Stimulated activated CD8-positive, alpha-beta memory T cell treated with anti-CD3 and anti-CD28 coated beads, Interleukin-2, amount 100 ng/mL, for 1 hour (primary cell): ENCODE measurements around the gene IL18.
"Not testable (repeated sequence)": the region's sequence is repeated elsewhere in the genome, so short reads cannot be mapped to it uniquely, and the experiment has no call there.

ENCODE experiments used
- DNase-seq, 2 donors: peaks; one replicate each; pipeline ENCODE4 v3.0.0-alpha.2; 2020; ENCODE audit warnings: low read depth in 2 of 2

IL18 gene

DNA sequence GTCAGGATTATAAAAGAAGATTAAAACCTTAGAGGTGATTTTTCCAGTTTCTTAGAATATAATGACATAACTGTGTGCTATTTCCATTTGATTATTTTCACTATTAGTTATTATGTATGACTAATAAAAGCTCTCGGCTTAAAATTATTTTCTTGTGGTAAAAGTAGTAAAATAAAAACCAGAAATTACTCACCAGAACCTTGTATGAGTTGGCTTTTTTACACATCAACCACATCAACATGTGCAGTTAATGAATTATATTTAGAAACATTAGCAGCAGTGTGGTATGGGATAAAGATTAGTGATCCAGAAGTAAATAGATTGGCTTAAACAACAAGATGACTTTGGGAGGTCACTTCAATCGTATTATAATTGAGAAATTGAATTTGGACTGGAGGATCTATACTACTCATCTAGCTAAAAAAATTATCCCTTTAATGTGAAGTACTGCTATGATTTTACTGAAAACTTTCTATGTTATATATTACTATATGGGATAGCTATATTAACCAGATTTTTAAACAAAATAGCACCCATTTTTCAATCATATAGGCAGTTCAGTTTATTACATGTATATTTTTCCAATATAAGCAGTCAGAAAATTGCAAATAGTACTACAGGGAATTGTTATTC lies 8.6 kb upstream of the IL18 start:
- DNase-seq: no peak

DNA sequence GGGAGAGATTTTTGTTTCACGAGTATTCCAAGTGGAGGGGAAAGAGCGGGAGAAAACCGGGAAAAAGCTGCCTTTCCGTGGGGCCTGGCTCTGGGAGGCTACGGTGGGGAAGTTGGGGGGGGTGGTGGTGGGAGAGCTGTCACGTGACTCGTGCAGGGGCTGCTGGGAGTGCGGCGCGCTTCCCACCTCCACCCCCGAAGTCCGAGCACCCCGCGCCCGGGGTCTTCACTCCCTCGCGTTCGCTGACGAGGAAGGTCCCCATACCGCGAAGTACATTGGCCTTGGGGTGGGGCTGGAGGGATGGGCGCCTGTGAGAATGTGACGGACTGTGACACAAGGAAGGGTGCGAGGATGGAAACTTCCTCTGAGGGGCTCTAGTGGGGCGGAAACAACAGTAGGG lies 3.3 kb upstream of the IL18 start, which contains the start of gene TEX12:
Gene TEX12, plus strand, starts transcription at position 228 of the 400 bp plus-strand sequence. CDS start 1,897 bp downstream, outside the sequence.
- no peak for DNase-seq

DNA sequence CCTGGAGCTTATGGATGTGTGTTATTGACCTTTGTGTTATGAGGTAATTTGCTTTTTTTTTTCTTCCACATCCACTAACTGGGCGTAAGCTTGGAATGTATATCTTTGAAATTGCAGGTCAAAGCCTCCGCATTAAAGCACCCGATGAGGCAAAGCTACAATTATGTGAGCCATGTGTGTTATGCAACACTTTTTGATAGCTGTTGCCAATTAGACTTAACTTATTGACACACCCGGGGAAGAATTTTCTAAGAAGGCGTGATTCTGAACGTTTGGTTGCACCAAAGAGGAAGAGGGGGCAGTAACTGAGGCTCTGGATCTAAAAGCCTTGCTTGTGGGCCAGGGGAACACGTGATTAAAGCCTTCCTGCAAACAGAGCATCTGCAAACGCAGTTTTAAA lies 2.7 kb upstream of the IL18 start:
- no peak for DNase-seq

DNA sequence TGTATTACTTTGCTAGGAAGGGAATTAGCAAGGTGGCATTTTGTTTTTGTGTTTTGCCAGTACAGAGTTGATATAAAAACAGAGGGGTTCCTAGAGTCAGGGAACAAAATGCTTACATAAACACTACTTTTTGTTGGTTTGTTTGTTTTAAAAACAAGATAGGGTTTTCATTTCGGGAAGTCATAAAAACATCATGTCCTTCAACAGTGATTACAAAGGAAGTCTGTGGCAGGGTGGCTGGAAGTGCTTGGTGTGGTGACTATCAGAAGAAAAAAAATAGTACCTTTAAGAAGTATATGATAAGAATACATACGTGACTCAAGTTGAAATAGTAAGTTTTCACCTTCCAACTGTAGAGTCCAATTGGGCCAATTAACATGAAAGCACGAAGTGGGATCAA lies 1.2 kb upstream of the IL18 start:
- DNase-seq: no peak

DNA sequence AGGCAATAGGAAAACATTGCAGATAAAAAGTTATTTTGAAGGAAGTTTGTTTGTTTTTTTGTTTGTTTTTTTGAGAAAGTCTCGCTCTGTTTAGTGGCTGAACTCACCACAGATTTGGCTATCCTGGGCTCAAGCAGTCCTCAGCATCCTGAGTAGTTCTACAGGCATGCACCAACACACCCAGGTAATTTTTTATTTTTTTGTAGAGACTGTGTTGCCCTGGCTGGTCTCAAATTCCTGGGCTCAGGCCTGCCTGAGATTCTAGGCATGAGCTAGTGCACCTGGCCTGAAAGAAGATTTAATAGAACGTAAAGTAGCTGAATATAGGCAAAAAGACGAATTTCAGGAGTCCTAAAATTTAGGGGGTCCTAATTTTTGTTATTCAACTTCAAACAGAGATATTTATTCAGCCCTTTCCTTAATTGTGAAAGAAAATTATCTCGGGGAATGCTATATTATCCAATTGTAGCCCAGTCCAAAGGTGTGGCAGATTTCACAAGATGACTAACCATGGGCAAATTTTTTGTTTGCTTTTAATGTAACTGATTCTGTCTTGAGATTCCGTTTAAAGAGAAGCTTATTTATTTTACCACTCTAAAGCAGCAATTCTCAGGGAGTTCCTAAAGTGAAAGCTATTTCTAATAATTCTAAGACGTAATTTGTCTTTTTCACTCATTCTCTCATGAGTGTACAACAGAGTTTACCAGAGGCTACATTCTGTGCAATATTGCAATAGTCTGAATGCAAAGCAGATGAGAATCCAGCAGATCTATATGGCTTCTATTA lies 940 bp downstream of the IL18 start:
- no peak for DNase-seq

DNA sequence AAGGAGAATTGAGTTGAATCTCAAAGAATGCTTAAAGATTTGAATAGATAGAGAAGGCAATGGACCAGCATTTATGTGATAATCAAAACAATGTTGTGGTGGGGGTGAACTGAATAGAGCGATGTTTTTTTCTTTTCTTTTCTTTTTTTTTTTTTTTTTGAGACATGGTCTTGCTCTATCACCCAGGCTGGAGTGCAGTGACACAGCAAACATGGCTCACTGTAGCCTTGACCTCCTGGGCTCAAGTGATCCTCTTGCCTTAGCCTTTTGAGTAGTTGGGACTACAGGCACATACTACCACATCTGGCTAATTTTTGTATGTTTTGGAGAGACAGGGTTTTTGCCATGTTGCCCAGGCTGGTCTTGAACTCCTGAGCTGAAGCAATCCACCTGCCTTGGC lies 1.7 kb downstream of the IL18 start:
- DNase-seq: not testable (repeated sequence)

DNA sequence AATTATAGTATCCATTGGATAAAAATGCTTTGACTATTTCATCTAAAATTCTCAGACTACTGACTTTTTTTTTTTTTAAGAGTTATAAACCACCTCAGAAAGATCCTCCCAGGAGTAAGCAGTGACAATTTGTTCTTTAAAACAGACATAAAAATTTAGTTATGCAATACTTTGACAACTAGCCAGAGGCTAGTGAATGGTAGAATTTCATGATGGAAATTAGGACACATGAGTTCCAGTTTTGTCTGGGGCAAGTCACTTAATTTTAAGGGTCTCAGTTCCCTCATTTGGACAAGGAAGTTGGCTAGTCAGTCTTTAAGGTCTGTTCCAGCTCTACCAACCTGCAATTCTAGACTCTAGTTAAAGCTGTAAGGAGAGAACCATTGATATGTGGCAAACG lies 2.9 kb downstream of the IL18 start:
- DNase-seq: no peak

DNA sequence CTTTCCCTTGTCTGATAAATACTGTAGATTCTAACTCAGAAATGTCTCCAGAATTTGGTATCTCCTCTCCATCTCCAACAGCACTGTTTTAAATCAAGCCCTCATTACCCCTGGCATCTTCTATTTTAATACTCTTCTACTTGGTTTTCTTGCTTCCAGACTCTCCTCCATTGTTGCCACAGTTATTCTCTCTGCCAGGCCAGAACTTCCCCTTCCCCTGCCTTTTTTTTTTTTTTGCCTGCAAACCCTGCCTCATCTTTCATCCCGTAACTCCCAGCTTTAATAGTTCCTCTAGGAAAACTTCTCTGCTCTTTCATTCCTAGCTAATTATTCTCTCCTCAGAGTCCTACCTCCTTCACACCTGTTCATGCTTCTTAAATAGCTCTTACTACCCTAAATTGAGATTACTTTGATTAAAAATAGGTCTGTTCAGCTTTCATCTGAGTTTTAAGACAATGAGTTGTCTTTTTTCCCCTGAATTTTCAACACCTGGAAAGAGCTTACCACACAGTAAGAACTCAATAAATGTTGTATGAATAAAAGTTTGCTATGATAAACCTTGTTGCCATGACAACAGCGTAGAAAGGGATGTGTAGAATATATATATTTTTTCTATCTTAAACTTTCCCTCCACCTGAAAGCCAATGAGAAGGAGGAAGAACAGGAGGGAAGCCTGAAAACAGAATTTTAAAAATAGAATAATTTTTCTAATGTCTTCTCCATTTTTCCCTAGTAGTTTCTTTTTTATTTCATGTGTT lies 3.6 kb downstream of the IL18 start:
- no peak for DNase-seq

DNA sequence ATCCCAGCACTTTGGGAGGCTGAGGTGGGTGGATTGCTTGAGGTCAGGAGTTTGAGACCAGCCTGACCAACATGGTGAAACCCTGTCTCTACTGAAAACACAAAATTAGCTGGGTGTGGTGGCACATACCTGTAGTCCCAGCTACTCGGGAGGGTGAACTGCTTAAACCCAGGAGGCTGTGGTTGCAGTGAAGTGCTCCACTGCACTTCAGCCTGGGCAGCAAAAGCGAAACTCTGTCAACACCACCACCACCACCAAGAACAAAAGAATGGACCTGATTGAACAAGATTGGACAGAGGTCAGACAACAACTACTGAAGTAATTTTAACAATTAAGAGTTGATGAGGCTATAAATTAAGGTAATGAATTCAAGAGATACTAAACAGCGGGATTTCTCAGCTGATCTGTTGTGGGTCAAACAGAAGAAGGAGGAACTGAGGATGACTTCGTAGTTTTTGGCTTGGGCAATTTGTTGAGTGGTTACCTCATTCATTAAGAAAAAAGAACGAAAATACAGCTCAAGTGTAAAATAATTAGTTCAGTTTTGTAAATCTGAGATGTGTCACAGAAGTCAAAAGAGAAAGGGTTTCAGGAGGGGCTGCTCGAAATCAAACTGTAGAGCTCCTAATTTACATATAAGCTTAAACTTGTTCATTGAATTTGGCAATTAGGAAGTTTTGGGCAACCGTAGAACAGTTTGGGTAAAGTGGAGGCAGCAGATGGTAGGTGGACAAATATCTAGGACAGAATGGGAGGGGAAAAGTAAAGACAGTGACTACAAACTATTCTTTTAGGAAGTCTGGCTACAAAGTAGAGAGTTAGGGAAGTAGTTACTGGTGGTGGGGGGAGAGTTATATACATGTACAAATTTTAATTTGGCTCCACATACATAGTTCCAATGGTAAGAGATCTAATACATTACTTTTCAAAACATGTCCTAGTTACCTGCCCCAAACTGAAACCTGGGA lies 4.5 kb downstream of the IL18 start:
- no peak for DNase-seq

DNA sequence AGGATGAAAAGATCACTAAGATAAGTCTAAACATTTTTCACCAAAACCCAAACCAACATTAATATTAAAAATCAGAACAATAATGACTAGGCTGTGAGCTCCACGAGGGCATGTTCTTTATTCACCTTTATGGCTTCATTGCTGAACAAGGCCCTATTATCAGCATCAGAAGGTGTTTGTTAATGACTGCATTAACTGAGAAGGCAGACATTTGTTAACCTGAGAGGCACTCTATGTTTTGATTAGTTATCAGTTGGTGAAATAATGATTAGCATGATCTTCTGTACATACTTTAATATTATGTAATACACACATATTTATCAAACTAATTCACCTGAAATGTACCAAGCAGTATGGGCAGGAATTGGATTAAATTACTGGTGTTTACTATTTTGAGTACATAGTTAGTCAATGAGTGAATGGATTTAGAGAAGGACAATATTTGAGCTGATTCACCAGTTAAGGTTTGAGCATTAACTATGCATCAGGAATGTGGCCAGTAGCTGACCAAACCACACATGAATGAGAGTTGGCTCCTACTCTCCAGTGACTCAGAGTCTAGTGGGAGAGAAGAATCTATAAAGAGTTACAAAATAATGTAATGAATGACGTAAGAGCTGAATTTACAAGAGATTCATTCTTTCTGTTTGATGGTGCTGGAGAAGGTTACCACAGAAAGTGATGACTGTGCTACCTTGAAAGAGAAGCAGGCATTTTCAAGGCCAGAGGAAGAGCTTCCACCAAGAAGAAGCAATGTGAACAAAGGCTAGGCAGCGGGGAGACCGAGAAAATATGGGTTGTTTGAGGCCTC lies 6.7 kb downstream of the IL18 start:
- DNase-seq: no peak

DNA sequence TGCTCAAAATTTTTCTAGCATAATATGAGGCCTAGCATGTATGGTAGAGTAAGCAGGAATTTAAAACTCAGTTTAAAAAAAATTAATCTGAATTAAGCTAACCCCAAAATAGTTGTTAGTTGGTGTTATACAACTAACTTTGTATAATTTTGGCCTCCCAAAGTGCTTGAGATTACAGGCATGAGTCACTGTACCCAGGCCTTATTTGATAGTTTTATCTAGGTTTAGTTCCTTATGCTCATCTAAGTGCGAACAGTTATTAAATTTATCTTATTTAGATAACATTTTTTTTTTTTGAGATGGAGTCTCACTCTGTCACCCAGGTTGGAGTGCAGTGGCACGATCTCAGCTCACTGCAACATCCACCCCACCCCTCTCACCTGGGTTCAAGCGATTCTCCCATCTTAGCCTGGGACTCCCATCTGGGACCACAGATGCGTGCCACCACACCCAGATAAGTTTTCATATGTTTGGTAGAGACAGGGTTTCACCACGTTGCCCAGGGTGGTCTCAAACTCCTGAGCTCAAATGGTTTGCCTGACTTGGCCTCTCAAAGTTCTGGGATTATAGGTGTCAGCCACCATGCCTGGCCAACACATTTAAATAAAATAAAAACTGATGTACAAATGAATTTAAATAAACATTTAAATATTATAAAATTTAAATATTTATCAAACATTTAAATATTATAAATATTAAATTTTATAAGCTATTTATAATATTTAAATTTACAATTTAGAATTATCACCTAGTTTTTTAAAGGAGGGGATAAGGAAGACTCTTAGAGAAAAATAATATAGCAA lies 7.5 kb downstream of the IL18 start:
- no peak for DNase-seq

DNA sequence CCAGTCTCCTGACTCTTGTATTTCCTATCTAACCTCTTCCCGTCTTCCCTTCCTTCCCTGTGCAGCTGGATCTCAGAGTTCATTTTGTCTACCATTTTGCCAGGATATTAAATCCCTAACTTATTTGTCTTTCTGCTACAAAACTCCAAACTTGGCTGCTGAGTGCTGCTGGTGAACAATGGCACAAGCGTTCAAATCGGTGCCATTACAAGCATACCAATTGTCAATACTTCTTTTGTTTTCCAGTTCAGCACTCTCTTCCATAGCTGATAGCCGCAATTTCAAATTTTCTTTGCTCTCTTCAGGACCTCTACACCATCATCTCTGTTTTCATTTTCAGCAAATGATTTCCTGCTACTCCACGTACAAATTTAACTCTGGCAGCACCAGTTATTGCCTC lies 13.4 kb downstream of the IL18 start:
- no peak for DNase-seq

DNA sequence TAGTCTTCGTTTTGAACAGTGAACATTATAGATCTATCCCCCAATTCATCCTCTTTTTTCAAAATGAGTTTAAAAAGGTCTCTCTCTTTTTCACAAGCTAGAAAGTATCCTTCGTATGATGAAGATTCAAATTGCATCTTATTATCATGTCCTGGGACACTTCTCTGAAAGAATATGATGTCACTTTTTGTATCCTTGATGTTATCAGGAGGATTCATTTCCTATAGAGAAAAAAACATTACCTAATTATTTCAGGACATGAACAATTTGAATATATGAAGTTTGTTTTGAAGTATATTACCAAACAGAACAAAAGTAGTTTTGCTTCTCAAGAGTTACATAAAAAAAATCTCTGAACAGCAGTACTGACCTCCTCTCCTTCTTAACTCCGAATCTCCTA lies 20.3 kb downstream of the IL18 start:
- no peak for DNase-seq

DNA sequence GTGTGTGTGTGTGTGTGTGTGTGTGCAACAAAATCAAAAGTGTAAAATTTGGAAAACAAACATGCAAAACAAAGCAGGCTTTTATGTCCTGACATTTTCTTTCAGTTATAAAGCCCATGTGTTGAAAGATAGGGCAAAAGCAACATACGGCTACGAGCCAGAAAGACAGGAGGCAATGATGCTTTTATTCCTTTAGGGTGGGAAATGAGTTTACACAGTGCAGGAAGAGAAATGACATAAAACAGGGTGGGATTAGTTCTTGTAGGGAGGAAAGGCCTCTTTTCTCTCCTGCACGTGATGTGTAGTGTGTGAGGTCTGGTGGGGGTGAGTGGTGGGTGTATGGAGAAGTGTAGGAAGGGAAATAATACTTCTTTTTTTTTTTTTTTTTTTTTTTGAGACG lies 29.4 kb downstream of the IL18 start:
- DNase-seq: no peak

DNA sequence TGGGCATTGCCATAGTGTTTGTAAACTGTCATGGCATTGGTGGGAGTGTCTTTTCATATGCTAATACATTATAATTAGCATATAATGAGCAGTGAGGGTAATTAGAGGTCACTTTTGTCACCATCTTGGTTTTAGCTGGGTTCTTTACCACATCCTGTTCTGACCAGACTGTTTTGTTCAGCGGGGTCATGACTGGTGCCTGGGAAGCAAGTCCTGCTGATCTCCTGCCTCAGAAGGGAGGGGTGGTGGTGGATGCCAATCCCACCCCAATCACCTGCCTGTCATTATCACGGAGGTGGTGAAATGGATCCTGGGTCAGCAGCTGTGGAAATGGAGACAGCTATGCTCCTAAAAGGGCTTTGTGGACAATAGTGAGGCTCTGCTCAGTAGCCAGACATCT lies 31.2 kb downstream of the IL18 start:
- DNase-seq: no peak

DNA sequence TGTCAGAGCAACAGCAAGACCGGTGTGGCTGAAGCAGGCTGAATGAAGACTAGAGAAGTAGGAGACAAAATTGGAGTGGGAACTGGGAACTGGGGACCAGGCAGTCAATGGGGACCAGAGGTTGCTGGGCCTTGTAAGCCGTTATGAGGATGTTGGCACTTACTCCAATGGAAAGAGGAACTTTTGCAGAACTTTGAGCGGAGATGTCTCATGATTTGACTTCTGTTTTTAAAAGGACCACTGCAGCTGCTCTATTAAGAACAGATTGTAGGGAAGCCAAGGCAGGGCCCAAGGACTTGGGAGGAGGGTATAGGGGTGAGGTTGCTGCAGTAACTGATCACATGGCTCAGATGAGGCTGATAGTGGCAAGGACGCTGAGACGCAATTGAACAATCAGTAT lies 34.2 kb downstream of the IL18 start:
- no peak for DNase-seq

DNA sequence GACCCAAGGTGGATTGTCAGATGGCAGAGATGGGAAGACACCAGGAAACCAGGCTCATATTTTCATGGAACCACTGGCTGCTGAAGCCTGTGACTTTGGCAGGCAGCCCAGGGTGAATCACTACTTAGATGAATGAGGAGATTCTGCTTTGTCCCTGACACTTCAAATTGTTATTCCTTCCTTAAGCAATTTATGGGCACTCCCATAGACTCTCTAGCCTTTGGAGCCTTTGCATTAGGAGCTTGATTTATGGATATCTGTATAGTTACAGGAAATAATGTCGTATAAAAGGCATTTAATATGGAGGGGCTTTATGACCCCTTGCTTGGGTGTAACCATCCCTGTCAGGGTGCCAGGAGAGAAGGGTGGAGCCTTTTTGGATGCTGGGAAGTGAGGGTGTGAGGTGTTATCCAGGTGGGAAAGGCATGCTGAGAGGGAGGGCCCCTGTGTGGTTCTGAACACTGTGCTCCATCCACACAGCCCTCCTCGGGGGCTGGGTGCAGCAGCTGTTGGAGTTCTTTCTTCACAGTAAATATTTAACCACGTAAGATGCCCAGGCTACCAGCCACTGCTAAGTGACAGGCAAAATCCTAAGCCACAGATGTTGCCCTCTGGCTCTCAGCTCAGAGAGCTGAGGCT lies 35.3 kb downstream of the IL18 start:
- DNase-seq: no peak

DNA sequence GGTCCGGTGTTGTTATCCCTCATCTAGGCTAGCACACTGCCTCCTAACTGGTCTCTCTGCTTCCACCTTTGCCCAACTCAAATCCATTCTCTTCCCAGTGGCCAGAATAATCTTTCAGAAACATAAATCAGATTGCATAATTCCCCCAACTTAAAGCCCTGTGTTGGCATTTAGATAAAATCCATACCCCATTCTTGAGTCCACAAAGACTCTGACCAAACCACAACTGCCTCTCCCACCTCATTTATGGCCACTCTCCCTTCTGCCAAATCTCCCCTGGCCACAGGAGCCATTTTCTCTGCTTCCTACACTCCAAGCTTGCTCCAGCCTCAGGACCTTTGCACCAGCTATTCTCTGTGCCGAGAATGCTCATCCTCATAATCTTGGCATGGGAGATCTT lies 36.8 kb downstream of the IL18 start:
- no peak for DNase-seq

DNA sequence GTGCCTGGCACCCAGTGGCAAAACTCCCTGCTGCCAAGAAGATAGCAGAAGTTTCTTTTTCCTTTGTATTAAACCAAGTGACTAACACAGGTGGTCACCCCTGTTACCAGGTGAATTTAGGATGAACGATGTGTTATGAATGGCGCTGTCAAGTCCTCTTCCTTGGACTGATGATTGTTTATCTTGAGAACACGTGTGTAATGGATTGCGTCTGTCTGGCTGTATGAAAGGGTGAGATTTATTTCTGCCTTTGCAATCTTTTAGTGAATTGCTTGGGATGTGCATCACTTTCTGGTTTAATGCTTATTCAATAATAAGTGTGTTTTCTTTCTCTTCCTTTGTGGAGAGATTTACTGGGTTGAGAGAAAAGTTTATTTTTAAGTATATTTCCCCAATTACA lies 40.8 kb downstream of the IL18 start:
- DNase-seq: no peak
